HL-60 (cell line): ENCODE data around the gene TPCN1.

ENCODE experiments used
- DNase-seq, 2 experiments: peaks; one replicate each; pipeline ENCODE4 v3.0.0-alpha.2; 2010 to 2020; ENCODE audit warnings: low read depth in 1 of 2, low spot score in 1 of 2
- H3K27ac ChIP-seq: fragments of 250-450 bp; sonication (Bioruptor Pico); replicated peaks from 2 replicates; pipeline ENCODE4 v1.5.1; 2020; ENCODE audit warnings: mild to moderate bottlenecking, moderate library complexity
- H3K27me3 ChIP-seq: fragments of 250-450 bp; sonication (Bioruptor Pico); 2 replicates; pipeline ENCODE4 v1.5.1; 2021; ENCODE audit warnings: mild to moderate bottlenecking, moderate library complexity; ENCODE audit not compliant: insufficient read depth, poor library complexity, severe bottlenecking
- H3K4me3 ChIP-seq: replicated peaks from 2 replicates; pipeline ENCODE4 v1.5.1; 2011; ENCODE audit warnings: mild to moderate bottlenecking, control low read depth, low read length; ENCODE audit not compliant: insufficient read depth
- CTCF ChIP-seq: IDR thresholded peaks from one replicate; pipeline ENCODE4 v1.5.1; 2011; ENCODE audit warnings: low read length, control low read depth, inconsistent platforms; ENCODE audit not compliant: insufficient read depth
- GABPA ChIP-seq: IDR thresholded peaks from 2 replicates; pipeline ENCODE4 v1.6.1; 2012; ENCODE audit warnings: low read depth
- POLR2AphosphoS5 ChIP-seq: IDR thresholded peaks from 2 replicates; pipeline ENCODE4 v1.6.1; 2012; ENCODE audit warnings: low read depth
- REST ChIP-seq: IDR thresholded peaks from 2 replicates; pipeline ENCODE4 v1.6.1; 2012; ENCODE audit warnings: low read depth; ENCODE audit not compliant: insufficient replicate concordance
- SPI1 ChIP-seq: IDR thresholded peaks from 2 replicates; pipeline ENCODE4 v1.6.1; 2012; ENCODE audit warnings: low read depth, mild to moderate bottlenecking, borderline replicate concordance

The TPCN1 gene

GRCh38 chr12:113287146-113287898 lies 66.1 kb downstream of the TPCN1 start:
- H3K4me3 ChIP-seq = no peak overlapping the region
- DNase-seq = no peak
- no peaks in the 10 kb centered on the region for H3K27me3 ChIP-seq
- H3K27ac ChIP-seq = no peak overlapping the region
- TF ChIP-seq REST = no peak
- TF ChIP-seq POLR2AphosphoS5 = no peak
- TF ChIP-seq SPI1 = no peak
- TF ChIP-seq GABPA = no peak
- no peak for TF ChIP-seq CTCF

- Histone ChIP-seq H3K4me3 (no peak overlapping the region), H3K27me3 (no peaks in the 10 kb centered on the region), H3K27ac (no peak overlapping the region)
- no peak for TF ChIP-seq GABPA
- DNase-seq = no peak
Measured at GRCh38 chr12:113287899-113288282, 66.6 kb downstream of the TPCN1 start.

GRCh38 chr12:113289361-113289760 lies 68.1 kb downstream of the TPCN1 start:
- DNase-seq = no peak
- TF ChIP-seq POLR2AphosphoS5 (no peak), REST (no peak)
- no peaks in the 10 kb centered on the region for H3K27me3 ChIP-seq

GRCh38 chr12:113290506-113290905 lies 69.2 kb downstream of the TPCN1 start:
- Histone ChIP-seq H3K27ac (no peak overlapping the region), H3K4me3 (no peak overlapping the region), H3K27me3 (no peaks in the 10 kb centered on the region)
- no peak for TF ChIP-seq GABPA
- no peak for TF ChIP-seq POLR2AphosphoS5
- TF ChIP-seq SPI1 = no peak
- no peak for TF ChIP-seq CTCF
- TF ChIP-seq REST = no peak
- DNase-seq = no peak

More at GRCh38 chr12:113289361-113289760, 68.1 kb downstream of the TPCN1 start:
- no peak overlapping the region for H3K4me3 ChIP-seq
- H3K27ac ChIP-seq = no peak overlapping the region
